ENCODE measurements around the gene NCEH1. TPM values are rescaled to one million over a fixed set of nuclear protein-coding genes. Genes with fewer than 3 reads are reported as not detected.

Gene NCEH1
- total RNA-seq, 1 experiment from 2014 or later, result 11.5 TPM

GRCh38 chr3:172591125-172591605, 119.7 kb downstream of the NCEH1 start (continued):
- TF ChIP-seq SIN3A (IDR thresholded peaks at IDR 0.05; ENCODE audit: low read depth) (no peak), SRF (IDR thresholded peaks at IDR 0.05; ENCODE audit: low read depth) (no peak), ELF1 (IDR thresholded peaks at IDR 0.05; ENCODE audit: borderline replicate concordance, low read depth) (no peak), YY1 (IDR thresholded peaks at IDR 0.05; ENCODE audit: extremely low read depth, insufficient replicate concordance, low read depth, low read length) (no peak), POLR2A (IDR thresholded peaks at IDR 0.05; ENCODE audit: borderline replicate concordance, extremely low read depth, insufficient read depth, insufficient read length) (no peak), EGR1 (IDR thresholded peaks at IDR 0.05; ENCODE audit: low read depth) (no peak), EZH2phosphoT487 (IDR thresholded peaks at IDR 0.05; ENCODE audit: borderline replicate concordance) (no peak), POLR2AphosphoS5 (IDR thresholded peaks at IDR 0.05; ENCODE audit: low read depth, low read length) (no peak), CBX3 (IDR thresholded peaks at IDR 0.05; ENCODE audit: low read depth) (no peak), EZH2 (IDR thresholded peaks at IDR 0.05) (no peak), SP1 (IDR thresholded peaks at IDR 0.05; ENCODE audit: low read depth) (no peak), ATF3 (IDR thresholded peaks at IDR 0.05) (no peak)

GRCh38 chr3:172586436-172586835, 124.4 kb downstream of the NCEH1 start:
- Histone ChIP-seq H3K9ac (ENCODE audit: low read length) (no peak overlapping the region), H3K9me3 (ENCODE audit: control insufficient read depth in 1 of 2, insufficient read depth in 1 of 2, low read depth in 1 of 2, low read length in 2 of 2) (no peaks in the 10 kb centered on the region), H3K4me2 (ENCODE audit: low read length) (no peak overlapping the region), H3K4me3 (replicated peaks in 1 of 2; ENCODE audit: low read depth in 1 of 2, low read length in 2 of 2) (no peak overlapping the region), H4K20me1 (ENCODE audit: insufficient read depth) (no peaks in the 10 kb centered on the region), H3K27me3 (ENCODE audit: insufficient read depth, low read length) (no peaks in the 10 kb centered on the region), H3K27ac (ENCODE audit: low read depth, low read length) (no peak overlapping the region), H3K4me1 (ENCODE audit: control insufficient read depth in 1 of 2, insufficient read depth in 2 of 2, low read length in 2 of 2) (no peaks in the 10 kb centered on the region), H3K9me2 (ENCODE audit: insufficient read depth) (no peaks in the 10 kb centered on the region), H2AFZ (ENCODE audit: low read depth, low read length, poor library complexity, severe bottlenecking) (no peak overlapping the region), H3K36me3 (ENCODE audit: control insufficient read depth in 1 of 2, insufficient read depth in 2 of 2, low read length in 2 of 2) (no peaks in the 10 kb centered on the region), H3K79me2 (ENCODE audit: insufficient read depth, low read length) (no peaks in the 10 kb centered on the region)
- ChIA-PET RAD21 (ENCODE audit: low non-redundant PET in 1 of 2, low total read pairs in 2 of 2, uncharacterized antibody in 2 of 2, unreplicated experiment in 2 of 2) (no interaction called here), CTCF (interaction anchor here (1.2 kb wide), 1 partner anchor 9 kb away, joined by 7 read pairs; no protein-coding TSS in a partner anchor), POLR2A (no interaction called here)
- intact Hi-C loops (cut with micrococcal nuclease), result no loop called here
- DNase-seq (ENCODE audit: low read depth, low spot score), result no peak
- BruUV-seq (replicated peaks), result no TSS peak
- no peak for ATAC-seq
- TF ChIP-seq ZFX (IDR thresholded peaks at IDR 0.05), result no peak
- no peak for TF ChIP-seq JUND (IDR thresholded peaks at IDR 0.05)
- TF ChIP-seq MAX (IDR thresholded peaks at IDR 0.05), result no peak
- no peak for TF ChIP-seq RAD21 (IDR thresholded peaks at IDR 0.05; ENCODE audit: low read depth)
- TF ChIP-seq CEBPB (IDR thresholded peaks at IDR 0.05; ENCODE audit: low read depth), result no peak
- TF ChIP-seq EGR1 (IDR thresholded peaks at IDR 0.05; ENCODE audit: low read depth), result no peak
- TF ChIP-seq EZH2phosphoT487 (IDR thresholded peaks at IDR 0.05; ENCODE audit: borderline replicate concordance), result no peak
- no peak for TF ChIP-seq YY1 (IDR thresholded peaks at IDR 0.05; ENCODE audit: extremely low read depth, insufficient replicate concordance, low read depth, low read length)
- no peak for TF ChIP-seq SP1 (IDR thresholded peaks at IDR 0.05; ENCODE audit: low read depth)
- TF ChIP-seq FOSL1 (IDR thresholded peaks at IDR 0.05; ENCODE audit: low read depth), result no peak
- TF ChIP-seq POLR2A (IDR thresholded peaks at IDR 0.05; ENCODE audit: borderline replicate concordance, extremely low read depth, insufficient read depth, insufficient read length), result no peak
- TF ChIP-seq REST (IDR thresholded peaks at IDR 0.05; ENCODE audit: low read depth), result no peak
- TF ChIP-seq POLR2AphosphoS5 (IDR thresholded peaks at IDR 0.05; ENCODE audit: low read depth, low read length), result no peak
- no peak for TF ChIP-seq CTCF (IDR thresholded peaks at IDR 0.05 in 2 of 3, conservative IDR thresholded peaks at IDR 0.05 in 1 of 3; ENCODE audit: borderline replicate concordance in 1 of 3, insufficient read depth in 1 of 3, low read depth in 2 of 3, low read length in 2 of 3)
- TF ChIP-seq SIN3A (IDR thresholded peaks at IDR 0.05; ENCODE audit: low read depth), result no peak

Measured in HCT116 (cell line).